Spleen (tissue), 11 donors: ENCODE measurements around the gene URM1. TPM values are rescaled to one million over a fixed set of nuclear protein-coding genes. Genes with fewer than 3 reads are reported as not detected.

Source experiments
- DNase-seq: peaks from one replicate; pipeline ENCODE4 v3.0.0-alpha.2; 2020
- H3K27ac ChIP-seq, 8 donors: fragments of 200-600 bp; sonication (generic) in 7 of 8; 1 replicate in 4 of 8; 2 replicates in 4 of 8; pipeline versions ENCODE4 v1.5.0 to v1.8.0; 2016 to 2021; ENCODE audit warnings: inconsistent platforms in 4 of 8, mild to moderate bottlenecking in 4 of 8, moderate library complexity in 1 of 8
- H3K27me3 ChIP-seq, 7 donors: fragments of 200-600 bp; sonication (generic) in 6 of 7; replicated peaks in 1 of 7; 1 replicate in 4 of 7; 2 replicates in 3 of 7; pipeline versions ENCODE4 v1.5.0 to v1.8.0; 2016 to 2021; ENCODE audit warnings: inconsistent platforms in 3 of 7, mild to moderate bottlenecking in 1 of 7
- H3K36me3 ChIP-seq, 6 donors: fragments of 200-600 bp; sonication (generic) in 5 of 6; 1 replicate in 4 of 6; 2 replicates in 2 of 6; pipeline versions ENCODE4 v1.5.0 to v1.8.0; 2016 to 2021; ENCODE audit warnings: inconsistent platforms in 2 of 6
- H3K4me1 ChIP-seq, 6 donors: fragments of 200-600 bp; sonication (generic) in 5 of 6; 1 replicate in 3 of 6; 2 replicates in 3 of 6; pipeline versions ENCODE4 v1.5.0 to v1.8.0; 2016 to 2021; ENCODE audit warnings: inconsistent platforms in 3 of 6
- H3K4me3 ChIP-seq, 8 donors: fragments of 200-600 bp; sonication (generic) in 7 of 8; 1 replicate in 4 of 8; 2 replicates in 4 of 8; pipeline versions ENCODE4 v1.5.0 to v1.8.0; 2016 to 2021; ENCODE audit warnings: inconsistent platforms in 4 of 8, mild to moderate bottlenecking in 4 of 8, moderate library complexity in 2 of 8
- H3K9me3 ChIP-seq, 8 donors: fragments of 200-600 bp; sonication (generic) in 7 of 8; 1 replicate in 4 of 8; 2 replicates in 4 of 8; pipeline versions ENCODE4 v1.5.0 to v1.8.0; 2016 to 2021; ENCODE audit warnings: inconsistent platforms in 4 of 8
- CTCF ChIP-seq, 11 experiments: fragments of 200-600 bp in 7 of 11; fragments of 450-650 bp in 4 of 11; sonication (generic) in 4 of 11; IDR thresholded peaks in 8 of 11; conservative IDR thresholded peaks in 3 of 11; 1 replicate in 7 of 11; 2 replicates in 4 of 11; pipeline versions ENCODE4 v1.4.0 to v1.8.0; 2016 to 2021; ENCODE audit warnings: antibody characterized with exemption in 11 of 11, inconsistent platforms in 4 of 11, mild to moderate bottlenecking in 1 of 11
- POLR2A ChIP-seq, 3 donors: fragments of 450-650 bp; IDR thresholded peaks; one replicate each; pipeline ENCODE4 v1.5.1; 2017; ENCODE audit warnings: antibody characterized with exemption in 3 of 3, mild to moderate bottlenecking in 1 of 3
- POLR2AphosphoS5 ChIP-seq, 3 donors: sonication (generic); formaldehyde crosslinking; IDR thresholded peaks; one replicate each; pipeline ENCODE4 v1.5.1; 2017; ENCODE audit warnings: antibody characterized with exemption in 3 of 3
- whole genome bisulfite sequencing, 5 donors: extraction: QIAGEN DNeasy Blood & Tissue Kit in 3 of 5; methylation state at CpG; one replicate each; pipeline versions ENCODE4 v1.1.5 to v1.1.7; 2013 to 2018; 5-methylcytosine and 5-hydroxymethylcytosine counted together
- intact Hi-C: fragments of 100-400 bp; cut with DNase I; formaldehyde crosslinking; loops from one replicate; pipeline ENCODE4 v1.15.0; 2023; ENCODE audit warnings: low total_unique reads
- polyA plus RNA-seq, 3 donors: library from polyadenylated mRNA; stranded (reverse); fragments of 200-250 nt; gene quantifications; one replicate each; pipeline ENCODE4 v1.2.1, GENCODE V29; 2013
- total RNA-seq, 7 donors: library from RNA; depleted of rRNA in 3 of 7; stranded (reverse); fragments of >200 nt in 3 of 7; fragmentation: NEBNext Ultra II Directional in 4 of 7; extraction: Animal tissue kit (Norgen Biotek cat#: 25700) in 4 of 7; gene quantifications; one replicate each; pipeline versions ENCODE4 v1.1.0 to v1.2.1, GENCODE V29; 2016 to 2021
- donor health status: healthy with polysubstance abuse.
- donor health status: DM: no; HTN: no; CAD: no; lungs with moderate emphysema.
- donor health status: DM: no; HTN: no; CAD: no.
- donor health status: Bipolar disorder and iron deficiency.
- donor health status: healthy.
- donor health status: DM: no; HTN: no; CAD: no.
- donor health status: DM: yes; HTN: yes; CAD: no.

URM1 gene
- total and polyA plus RNA-seq, 10 donors = 28.1 to 58.1 (median 45.8) TPM

GRCh38 chr9:128375865-128376264 is 4.7 kb downstream of the URM1 start:
- Histone ChIP-seq H3K4me1 (peaks cover 12 to 47% (median 28%) of the 10 kb centered on the region in 6 donors), H3K4me3 (no peak overlapping the region), H3K27me3 (no peaks in the 10 kb centered on the region), H3K36me3 (peaks cover 0 to 83% (median 42%) of the 10 kb centered on the region in 6 donors), H3K27ac (no peak overlapping the region), H3K9me3 (no peaks in the 10 kb centered on the region)
- no peak for TF ChIP-seq POLR2AphosphoS5 (IDR thresholded peaks at IDR 0.05)
- TF ChIP-seq POLR2A (IDR thresholded peaks at IDR 0.05) = no peak
- TF ChIP-seq CTCF (IDR thresholded peaks at IDR 0.05 in 8 of 11, conservative IDR thresholded peaks at IDR 0.05 in 3 of 11) = no peak
- no peak for DNase-seq
- 87 to 91% (median 90%) methylated on average over 5 of the region's 5 CpGs for WGBS, 5 donors
- intact Hi-C loops = no loop called here

DNA sequence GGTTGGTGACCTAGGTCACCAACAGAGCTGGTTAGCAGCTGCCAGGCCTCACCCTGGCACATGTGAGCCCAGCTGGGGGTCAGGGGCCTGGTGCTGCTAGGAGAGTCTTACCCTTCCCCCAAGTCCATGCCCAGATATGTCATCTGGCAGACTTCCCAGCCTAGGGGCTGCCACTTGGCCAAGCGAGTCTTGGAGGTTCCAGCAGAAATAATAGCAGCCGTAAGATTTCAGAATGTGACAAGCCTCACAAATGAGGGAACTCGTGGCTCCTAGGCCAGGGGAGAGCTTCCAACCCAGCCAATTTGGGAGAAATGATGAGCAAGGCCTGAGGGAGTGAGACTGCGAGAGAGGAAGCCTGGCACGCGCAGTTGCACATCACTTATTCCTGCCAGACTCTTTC is 11.1 kb downstream of the URM1 start:
- no peak overlapping the region for H3K4me3 ChIP-seq
- no peak overlapping the region for H3K27ac ChIP-seq
- intact Hi-C loops = no loop called here
- peaks cover 3 to 100% (median 71%) of the 10 kb centered on the region in 6 donors for H3K36me3 ChIP-seq
- no peaks in the 10 kb centered on the region for H3K9me3 ChIP-seq
- DNase-seq = no peak
- WGBS, 5 donors = 82 to 88% (median 82%) methylated on average over 6 of the region's 6 CpGs
- H3K4me1 ChIP-seq = peaks cover 0 to 15% (median 0%) of the 10 kb centered on the region in 6 donors
- no peaks in the 10 kb centered on the region for H3K27me3 ChIP-seq
- TF ChIP-seq POLR2AphosphoS5 (IDR thresholded peaks at IDR 0.05) (no peak), CTCF (IDR thresholded peaks at IDR 0.05 in 8 of 11, conservative IDR thresholded peaks at IDR 0.05 in 3 of 11) (no peak), POLR2A (IDR thresholded peaks at IDR 0.05) (no peak)

- no peaks in the 10 kb centered on the region for H3K9me3 ChIP-seq
- H3K27me3 ChIP-seq = no peaks in the 10 kb centered on the region
- WGBS, 5 donors = 83 to 92% (median 86%) methylated on average over 9 of the region's 9 CpGs
- peaks cover 0 to 15% (median 0%) of the 10 kb centered on the region in 6 donors for H3K4me1 ChIP-seq
- H3K4me3 ChIP-seq = no peak overlapping the region
- TF ChIP-seq POLR2A (IDR thresholded peaks at IDR 0.05) (no peak), POLR2AphosphoS5 (IDR thresholded peaks at IDR 0.05) (no peak), CTCF (IDR thresholded peaks at IDR 0.05 in 8 of 11, conservative IDR thresholded peaks at IDR 0.05 in 3 of 11) (no peak)
- H3K36me3 ChIP-seq = peaks cover 3 to 100% (median 75%) of the 10 kb centered on the region in 6 donors
- intact Hi-C loops = no loop called here
- no peak for DNase-seq
- H3K27ac ChIP-seq = no peak overlapping the region
Measured at GRCh38 chr9:128383007-128383753, 12.0 kb downstream of the URM1 start.

- peaks cover 3 to 100% (median 75%) of the 10 kb centered on the region in 6 donors for H3K36me3 ChIP-seq
- no peak for DNase-seq
- H3K27ac ChIP-seq = no peak overlapping the region
- no peak overlapping the region for H3K4me3 ChIP-seq
- WGBS, 5 donors = 83 to 95% (median 88%) methylated on average over 8 of the region's 8 CpGs
- TF ChIP-seq POLR2AphosphoS5 (IDR thresholded peaks at IDR 0.05) (no peak), POLR2A (IDR thresholded peaks at IDR 0.05) (no peak), CTCF (IDR thresholded peaks at IDR 0.05 in 8 of 11, conservative IDR thresholded peaks at IDR 0.05 in 3 of 11) (no peak)
- H3K4me1 ChIP-seq = peaks cover 0 to 15% (median 0%) of the 10 kb centered on the region in 6 donors
- H3K9me3 ChIP-seq = no peaks in the 10 kb centered on the region
- H3K27me3 ChIP-seq = no peaks in the 10 kb centered on the region
- intact Hi-C loops = no loop called here
Measured at GRCh38 chr9:128383791-128384190, 12.6 kb downstream of the URM1 start.
